HG03039 (cell line): ENCODE data around the gene IKZF2.

Experiments used
- ATAC-seq: cut with Tn5 transposase; IDR thresholded peaks from one replicate; pipeline ENCODE4 v1.9.1; 2021; ENCODE audit warnings: mild to moderate bottlenecking, moderate library complexity; ENCODE audit not compliant: unreplicated experiment

IKZF2 gene

DNA sequence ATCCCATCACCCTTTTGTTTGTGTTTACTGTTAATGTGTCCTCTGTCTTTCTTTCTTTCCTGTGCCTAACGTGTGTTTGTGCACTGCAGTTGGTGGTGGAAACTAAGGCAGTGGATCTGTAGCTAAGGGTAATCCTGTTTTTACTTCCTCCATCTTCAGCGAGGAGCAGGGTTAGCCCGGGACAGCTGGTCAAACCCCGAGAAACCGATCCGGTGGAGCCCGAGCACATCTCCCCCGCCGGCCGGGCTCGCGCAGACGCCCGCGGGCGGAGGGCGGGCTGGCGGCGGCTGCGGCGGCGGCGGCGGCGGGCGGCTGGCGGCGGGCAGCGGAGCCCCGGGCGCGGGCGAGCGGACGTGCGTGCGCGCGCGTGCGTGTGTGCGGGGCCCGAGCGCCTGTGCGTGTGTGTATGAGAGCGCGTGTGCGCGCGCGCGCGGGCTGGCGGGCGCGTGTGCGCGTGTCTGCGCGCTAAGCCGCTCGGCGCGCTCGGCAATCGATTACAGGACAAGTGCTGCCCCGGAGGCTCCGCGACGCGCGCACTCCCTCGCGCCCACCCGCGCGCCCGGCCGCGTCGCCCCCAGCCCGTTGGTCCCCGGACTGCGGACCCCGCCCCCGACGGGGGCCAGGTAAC is at the start of gene IKZF2:
IKZF2 (minus strand) TSS at position 176 of the 628 bp plus-strand sequence. CDS start 2,983 bp downstream, outside the sequence.
- ATAC-seq: peak; percentile 66

DNA sequence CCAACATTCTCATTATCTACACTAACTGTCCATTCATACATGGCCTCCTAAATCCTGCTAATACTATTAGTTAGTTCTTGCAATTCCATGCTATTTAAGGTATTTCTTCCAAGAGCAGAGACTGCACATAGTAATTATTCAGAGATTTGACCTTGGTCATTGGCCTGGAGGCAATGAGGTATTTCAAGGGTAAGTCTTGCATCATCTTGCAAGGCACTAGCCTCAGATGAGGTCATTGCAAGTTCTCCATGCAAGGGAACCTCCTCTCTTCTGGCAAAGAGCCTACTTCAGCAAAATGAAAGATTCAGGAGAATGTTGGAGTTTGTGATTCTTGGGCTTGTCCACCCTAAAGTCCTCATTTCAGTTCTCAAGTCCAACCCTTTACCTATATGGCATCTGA is 48.5 kb upstream of the IKZF2 start:
- no peak for ATAC-seq

DNA sequence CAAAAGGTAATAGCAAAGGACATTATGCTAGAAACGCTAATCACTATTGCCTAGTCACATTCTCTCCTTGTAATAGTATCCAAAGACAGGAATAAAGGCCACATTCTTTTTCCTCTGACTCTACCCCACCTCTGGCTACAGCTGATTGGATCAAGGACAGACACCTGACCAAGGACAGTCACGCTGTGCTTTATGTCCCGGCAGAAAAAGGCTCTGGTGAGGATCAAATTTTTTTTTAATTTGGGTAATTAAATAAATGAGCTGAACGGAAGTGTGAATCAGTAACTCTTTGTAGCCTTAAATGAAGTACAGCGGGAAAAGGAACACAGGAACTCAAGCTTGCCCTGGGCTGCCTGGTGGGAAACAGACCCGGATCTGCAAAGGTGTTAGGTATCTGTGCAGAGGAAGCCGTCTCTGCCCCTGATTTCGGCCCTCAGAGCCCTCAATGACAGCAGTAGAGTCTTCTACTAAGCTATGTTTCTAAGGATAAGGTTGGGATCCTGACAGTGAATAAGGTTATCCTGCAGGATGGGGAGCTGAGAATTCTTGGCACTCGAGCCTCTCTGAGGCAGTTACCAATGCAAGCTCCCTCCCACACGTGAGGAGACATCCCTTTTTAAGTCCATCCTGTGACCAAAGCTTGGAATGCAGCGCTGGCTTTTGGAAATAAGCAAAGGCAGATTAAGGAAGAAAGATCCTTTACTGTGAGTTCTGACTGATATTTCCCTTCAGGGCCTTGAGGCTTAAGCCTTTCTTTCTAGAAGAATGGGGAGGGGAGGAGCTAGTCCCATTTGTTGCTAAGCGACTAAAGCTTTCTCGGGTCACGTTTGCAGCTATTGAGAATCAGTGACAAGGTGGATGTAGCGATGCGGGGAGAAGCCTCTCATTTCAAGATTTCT is 37.8 kb upstream of the IKZF2 start:
- ATAC-seq: no peak

DNA sequence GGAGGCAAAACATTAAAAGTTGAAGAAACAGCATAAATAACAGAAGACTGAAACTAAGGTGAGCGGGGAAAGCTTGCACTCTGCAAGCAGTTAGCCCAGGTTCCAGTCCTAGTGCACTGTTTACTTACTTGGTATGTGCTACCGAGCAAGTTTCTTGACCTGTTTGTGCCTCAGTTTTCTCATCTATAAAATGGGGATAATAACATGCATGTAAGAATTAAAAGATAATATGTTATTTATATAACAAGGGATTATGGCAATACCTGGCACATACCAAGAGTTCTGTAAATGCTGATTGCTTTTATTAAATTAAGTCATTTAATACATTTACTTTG is 37.1 kb upstream of the IKZF2 start:
- no peak for ATAC-seq

DNA sequence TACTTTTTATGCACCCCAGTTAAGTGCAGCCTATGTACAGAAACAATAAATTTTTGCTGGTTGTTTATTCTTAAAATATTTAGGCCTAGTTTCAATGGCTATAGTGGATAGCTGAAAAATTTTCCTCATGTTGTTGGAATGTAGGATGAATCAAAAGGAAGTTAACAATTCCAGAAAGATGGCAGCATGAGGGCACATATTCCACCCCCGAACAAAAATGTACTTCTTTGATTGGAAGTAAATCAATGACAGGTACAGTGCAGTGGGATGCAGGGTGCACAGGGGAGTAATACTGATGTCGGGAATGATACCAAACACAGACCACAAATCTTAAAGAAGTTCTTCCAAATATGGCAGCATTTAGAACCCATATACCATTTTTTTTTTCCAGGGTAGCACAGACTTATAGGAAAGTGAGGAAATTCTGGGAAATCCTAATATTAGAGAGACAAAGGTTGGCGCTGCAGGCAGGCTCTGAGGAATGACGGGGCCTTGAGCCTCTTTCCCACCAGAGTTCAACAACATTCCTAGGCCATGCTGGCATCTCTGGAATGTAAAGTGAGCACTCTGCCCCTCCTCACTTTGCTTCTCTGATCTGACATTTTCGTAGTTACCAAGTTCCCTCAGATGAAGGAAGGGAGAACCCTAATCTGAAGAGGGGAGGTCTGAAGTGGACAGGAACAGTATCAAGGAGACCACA is 36.6 kb upstream of the IKZF2 start:
- no peak for ATAC-seq

DNA sequence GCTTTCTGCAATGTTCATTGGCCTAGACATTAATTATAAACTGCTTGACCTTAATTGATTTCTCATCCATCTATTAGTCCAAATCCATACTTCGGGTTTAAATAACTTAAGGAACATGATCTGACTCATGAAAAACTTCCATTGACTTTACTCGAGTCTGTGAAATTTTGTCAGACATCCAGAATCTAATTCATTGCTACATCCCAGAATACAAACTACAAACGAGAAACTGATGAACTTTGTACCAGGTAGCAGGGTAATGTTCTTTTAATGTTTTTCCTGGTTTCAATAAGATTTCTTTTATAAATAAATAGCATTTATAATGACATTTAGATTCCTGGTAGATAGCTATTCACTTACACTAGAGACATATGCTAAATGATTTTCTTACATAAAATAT is 36.0 kb upstream of the IKZF2 start:
- ATAC-seq: no peak

DNA sequence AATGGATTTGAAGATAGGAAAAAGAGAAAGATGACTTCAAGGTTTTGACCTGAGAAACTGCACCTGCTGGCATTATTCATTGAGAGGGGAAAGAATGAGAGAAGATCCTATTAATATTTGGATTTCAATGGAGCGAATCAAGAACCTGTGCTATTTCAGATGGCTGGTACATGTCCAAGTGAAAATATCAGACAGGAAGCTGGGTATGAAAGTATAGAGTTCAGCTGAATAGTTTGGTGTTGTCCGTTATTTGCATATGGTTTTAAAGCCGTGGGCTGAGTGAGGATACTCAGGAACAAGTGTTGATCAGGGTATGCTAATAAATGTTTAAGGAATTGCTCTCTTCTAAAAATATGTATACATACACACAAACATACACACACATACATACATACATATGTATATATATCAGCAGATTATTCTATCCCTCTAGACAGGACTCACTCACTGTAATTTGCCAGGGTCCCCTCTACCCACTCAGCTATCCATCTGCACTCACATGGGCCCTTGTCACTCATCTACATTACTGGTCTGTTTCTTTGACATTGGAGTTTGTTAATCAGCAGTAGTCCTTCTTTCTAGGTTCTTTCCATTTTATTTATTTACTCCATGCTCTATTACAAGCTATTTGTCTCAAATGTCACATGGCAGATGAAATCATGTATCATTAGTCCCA is 33.9 kb upstream of the IKZF2 start:
- peak; percentile 91 for ATAC-seq

DNA sequence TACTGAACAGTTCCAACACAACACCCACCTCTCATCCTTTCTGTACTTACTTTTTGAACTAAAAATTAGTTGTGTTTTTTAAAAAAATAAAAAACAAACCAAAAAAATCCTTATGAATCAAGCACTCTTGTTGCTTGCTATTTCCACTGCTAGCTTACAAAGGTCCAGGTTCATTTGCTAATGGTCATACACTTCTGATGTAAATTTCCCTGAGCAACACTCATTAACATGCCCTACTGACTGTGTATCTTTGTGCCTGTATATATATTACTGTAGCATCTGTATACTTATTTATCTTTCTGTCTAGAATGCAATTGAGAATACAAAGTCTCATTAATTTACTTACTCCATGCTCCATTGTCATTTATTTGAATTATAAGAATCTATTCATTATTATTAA is 30.3 kb upstream of the IKZF2 start:
- ATAC-seq: no peak

DNA sequence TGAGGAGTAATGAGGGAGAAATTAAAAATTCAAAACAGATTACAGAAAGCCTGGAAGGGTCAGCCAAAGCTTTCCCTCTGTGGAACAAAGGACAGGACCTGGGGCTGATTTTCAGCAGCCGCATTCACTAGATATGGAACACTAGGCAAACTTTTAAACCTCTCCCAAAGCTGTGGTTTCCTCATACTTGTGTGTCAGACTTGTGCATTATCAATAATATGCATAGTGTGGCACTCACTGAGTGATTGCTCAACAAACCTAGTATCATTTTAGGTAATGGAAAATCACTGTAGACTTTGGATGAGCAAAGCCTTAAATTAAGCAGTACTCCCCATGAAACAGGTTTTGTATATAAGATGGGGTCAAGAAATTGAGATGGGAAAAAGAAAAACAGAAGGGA is 26.3 kb upstream of the IKZF2 start:
- no peak for ATAC-seq

DNA sequence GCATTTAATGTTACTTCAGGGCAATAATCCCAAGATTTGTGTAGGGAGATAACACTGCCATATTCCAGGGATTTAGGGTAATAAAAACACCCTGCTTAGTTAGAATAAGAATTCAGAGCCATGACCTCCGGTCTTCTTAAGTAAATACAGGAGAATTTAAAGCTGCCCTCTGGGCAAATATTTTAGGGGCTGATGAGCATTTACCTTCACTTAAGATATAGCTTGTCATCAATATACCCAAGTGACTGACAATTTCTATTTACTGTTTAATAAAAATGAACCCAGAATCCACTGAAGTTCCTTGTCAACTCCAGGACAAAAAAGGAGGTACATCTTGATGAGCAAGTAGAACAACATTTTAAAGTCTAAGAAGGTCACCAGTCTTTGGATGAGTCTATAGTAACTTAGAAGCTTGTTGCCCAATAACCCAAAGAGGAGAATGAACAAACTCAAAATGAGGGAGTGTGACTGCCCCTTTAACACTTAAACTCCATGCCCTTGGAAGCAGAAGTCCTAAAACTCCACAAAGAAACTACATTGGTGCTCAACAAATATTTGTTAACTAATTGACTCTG is 24.3 kb upstream of the IKZF2 start:
- no peak for ATAC-seq

DNA sequence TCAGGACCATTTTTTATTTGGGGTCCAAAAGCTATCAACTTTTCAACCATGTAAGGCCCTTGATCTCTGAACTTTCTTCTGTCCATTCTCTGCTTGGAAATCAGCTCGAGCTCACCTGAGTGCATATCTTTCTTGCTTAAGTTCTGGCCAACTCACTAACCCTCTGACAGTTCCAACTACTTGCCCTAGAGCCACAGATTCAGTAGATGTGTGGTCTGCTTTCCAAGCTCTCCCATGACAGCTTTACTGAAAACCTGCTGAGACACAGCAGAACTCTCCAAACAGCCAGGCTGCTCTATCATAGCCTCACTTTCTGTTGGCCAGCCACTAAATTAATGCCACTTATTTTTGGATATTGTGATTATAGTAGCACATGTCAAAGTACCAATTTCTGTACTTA is 21.2 kb upstream of the IKZF2 start:
- no peak for ATAC-seq

DNA sequence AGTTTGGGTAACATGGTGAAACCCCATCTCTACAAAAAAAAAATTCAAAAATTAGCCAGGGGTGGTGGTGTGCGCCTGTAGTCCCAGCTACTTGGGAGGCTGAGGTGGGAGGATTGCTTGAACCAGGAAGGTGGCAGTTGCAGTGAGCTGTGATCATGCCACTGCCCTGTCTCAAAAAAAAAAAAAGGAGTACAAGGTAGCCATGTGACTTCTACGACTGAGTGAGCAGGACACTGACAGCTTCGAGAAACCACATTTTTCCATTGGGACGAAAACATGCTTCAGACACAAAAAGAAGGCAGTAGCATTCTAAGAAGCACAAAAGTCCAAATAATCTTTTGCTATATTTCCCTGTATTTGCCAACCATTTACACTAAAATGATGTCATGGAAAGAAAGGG is 19.7 kb upstream of the IKZF2 start:
- ATAC-seq: no peak

DNA sequence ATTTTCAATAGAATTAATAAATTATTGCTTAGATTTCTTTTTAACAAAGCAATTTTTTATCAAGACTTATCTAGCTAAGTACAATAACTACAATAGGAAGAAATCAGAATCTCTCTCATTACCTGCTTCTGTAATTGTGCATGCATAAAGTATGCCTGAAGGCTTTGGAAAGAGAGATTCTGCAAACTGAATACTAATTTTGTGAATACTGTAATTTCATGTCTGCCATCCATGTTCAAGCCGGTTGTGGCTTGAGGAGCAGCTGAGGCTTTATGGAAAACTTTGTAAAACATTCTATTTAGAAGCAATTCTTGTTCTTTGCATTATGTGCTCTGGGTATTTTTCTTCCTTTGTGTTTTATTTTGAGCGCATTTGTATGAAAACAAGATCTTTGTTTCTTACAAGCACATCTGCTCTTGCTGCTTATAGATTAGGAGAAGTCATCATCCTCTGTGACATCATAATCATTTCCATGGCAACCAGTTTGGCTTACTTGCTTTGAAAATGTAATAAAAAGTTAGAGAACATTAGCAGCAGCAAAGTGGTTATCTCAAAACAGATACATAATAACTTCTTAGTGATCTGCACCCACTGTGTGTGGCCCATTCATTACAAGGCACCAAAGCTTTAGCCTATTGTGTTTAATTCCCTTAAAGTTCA is 16.0 kb upstream of the IKZF2 start:
- ATAC-seq: no peak

DNA sequence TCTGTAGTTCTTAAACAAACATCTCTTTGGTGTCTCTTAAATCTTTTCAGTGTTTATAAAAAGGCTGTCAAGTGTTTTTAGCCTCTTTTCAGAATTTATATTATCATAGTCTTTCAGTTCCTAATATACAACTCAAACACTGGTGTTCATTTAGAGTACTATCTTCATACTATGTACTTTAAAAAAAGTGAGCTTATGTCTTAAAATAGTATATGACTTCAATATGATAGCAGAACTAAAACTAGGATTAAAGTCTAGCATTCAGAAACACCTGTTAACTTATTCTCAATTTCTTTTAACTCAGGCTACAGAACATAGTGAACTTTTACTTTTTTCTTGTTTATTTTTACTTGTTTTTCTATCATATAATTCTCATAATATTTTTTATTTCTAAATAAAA is 14.7 kb upstream of the IKZF2 start:
- ATAC-seq: peak; percentile 98

DNA sequence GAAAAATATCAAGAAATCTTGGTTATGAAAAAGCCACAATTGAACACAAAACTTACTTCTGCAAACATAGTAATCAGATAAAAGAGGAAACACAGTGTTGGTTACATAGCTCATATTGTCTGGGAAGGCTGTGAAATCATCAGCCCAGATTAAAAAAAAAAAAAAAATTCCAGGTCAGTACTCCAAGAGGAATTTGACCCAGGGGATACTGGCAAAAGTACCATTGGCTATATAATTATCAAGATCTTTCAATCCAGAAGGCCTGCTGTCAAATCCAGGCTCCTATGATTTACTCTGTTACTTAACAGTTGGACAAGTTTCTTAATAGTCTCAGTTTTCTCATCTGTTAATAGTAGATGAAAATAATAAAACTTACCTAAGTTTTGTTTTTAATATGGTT is 12.9 kb upstream of the IKZF2 start:
- no peak for ATAC-seq

DNA sequence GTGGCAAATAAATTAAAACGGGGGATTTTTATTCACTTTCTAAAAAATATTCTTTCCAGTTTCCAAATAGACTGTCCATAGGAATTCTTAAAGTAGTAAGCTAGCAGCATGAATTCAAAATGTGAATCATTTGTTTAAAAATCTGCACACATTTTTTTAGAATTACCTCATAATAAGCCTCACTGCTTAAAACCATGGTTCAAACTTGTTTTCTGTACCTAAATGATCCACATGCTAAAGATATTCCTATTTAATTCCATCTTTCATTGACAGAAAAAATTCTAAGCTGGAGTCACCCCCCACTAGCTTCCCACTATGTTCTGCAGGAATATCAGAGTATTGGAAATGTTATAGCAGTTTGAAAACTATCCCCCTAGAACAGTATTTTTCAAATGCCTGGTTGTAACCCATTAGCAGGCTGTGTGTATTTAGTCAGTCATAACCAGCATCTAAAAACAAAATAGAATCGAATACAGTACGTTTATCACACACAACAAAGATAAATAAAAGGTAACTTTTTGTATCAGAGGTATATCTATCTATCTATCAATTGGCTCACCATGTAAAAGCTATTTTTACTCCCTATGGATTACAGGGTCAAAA is 11.2 kb upstream of the IKZF2 start:
- ATAC-seq: no peak

DNA sequence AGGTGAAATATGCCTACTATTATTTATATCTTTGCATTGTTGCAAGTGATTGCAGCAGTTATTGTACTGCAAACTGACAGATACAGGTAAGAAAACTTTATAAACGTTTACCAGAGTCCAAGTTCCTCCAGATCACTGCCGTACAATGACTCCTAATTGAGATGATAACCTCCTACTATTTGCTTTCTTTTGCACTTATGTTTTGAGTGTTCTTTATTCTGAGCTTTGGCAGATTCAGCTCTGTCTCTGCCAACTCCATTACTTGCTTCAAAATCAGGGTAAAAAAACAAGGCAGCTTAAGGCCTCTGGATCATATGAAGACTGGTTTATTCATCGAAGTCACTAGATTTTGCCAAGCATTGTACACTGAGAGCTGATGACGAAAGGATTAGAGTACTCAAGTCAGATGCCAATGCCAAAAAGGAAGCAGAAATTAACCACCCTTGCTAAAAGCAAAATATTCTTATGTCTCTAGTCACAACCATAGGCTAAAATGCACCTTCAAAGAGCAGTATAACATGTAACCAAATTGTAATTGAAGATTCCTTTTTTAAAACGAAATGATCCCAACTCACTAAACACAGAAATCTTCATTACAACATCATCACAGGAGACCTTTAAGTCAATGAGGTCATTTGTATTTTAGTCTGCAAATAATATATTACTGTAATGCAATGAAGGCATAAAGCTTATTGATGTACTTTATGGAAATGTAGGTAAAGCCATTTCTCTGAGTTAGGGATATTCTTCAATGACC is 10.5 kb upstream of the IKZF2 start:
- no peak for ATAC-seq

DNA sequence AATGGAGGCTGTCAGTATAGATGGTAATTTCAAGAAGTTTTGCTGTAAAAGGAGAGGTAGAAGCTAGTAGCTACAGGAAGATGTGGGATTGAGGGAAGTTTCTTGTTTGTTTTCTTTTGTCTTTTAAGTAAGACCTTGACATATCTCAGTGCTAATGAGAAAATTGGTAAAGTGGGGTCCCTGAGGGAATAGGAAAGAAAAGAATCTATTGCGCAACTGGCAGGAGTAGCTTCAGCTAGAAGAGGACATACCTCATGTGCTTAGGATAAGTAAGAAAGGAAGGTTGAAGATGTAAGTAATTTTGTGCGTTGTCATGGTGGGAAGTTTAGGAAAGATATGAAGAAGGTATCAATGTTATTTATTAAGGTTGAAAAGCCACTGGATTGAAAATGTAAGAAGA is 8.4 kb upstream of the IKZF2 start:
- ATAC-seq: no peak

DNA sequence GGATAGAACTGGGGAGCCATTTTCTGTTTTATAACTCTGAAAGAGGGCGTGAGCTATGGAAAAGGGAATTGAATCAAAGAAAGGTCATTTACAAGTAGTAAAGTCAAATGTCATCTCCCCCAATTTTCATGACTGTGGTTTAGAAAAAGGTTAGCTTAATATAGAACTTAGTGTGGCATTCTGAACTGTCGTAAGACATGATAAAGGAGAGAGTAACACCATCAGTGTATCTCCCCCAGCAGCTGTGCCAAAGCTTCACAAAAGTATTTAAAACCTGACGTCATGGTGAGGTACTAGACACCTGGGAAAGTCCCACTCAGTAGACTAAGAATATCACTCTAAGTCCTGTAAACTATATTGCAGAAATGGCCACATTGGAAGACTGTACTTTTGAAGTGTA is 5.8 kb upstream of the IKZF2 start:
- peak; percentile 87 for ATAC-seq
